Calu3 (cell line): ENCODE data around the gene IGFL4. TPM values are rescaled to one million over a fixed set of nuclear protein-coding genes. Genes with fewer than 3 reads are reported as not detected.

Experiments used
- BruUV-seq: library from RNA; stranded (reverse); fragments of 400-500 nt; replicated peaks from 2 replicates; lab custom pipeline; 2021; lab: Mats Ljungman, UMichigan
- CTCF ChIA-PET: fragments of 300-600 bp; sonication (Branson Sonifier 250); formaldehyde crosslinking; loops from one replicate; lab custom pipeline; 2022; ENCODE audit warnings: antibody characterized with exemption; lab: Charles Lee
- DNase-seq: peaks from one replicate; pipeline ENCODE4 v3.0.0; 2022
- H3K27ac Mint-ChIP-seq: one replicate; pipeline ENCODE4 v1.8.0; 2022; ENCODE audit warnings: mixed read lengths; ENCODE audit not compliant: unreplicated experiment
- H3K27me3 Mint-ChIP-seq: one replicate; pipeline ENCODE4 v1.8.0; 2022; ENCODE audit warnings: mixed read lengths; ENCODE audit not compliant: unreplicated experiment
- H3K36me3 Mint-ChIP-seq: one replicate; pipeline ENCODE4 v1.8.0; 2022; ENCODE audit warnings: mild to moderate bottlenecking, moderate library complexity, mixed read lengths; ENCODE audit not compliant: insufficient read depth, unreplicated experiment
- H3K4me1 Mint-ChIP-seq: one replicate; pipeline ENCODE4 v1.8.0; 2022; ENCODE audit warnings: mild to moderate bottlenecking, low read depth, mixed read lengths; ENCODE audit not compliant: unreplicated experiment
- H3K4me3 Mint-ChIP-seq: one replicate; pipeline ENCODE4 v1.8.0; 2022; ENCODE audit warnings: mild to moderate bottlenecking, low read depth, moderate library complexity, mixed read lengths; ENCODE audit not compliant: unreplicated experiment
- H3K9me3 Mint-ChIP-seq: one replicate; pipeline ENCODE4 v1.8.0; 2022; ENCODE audit warnings: low read depth, mixed read lengths; ENCODE audit not compliant: unreplicated experiment
- intact Hi-C: fragments of 100-400 bp; cut with micrococcal nuclease; formaldehyde crosslinking; loops from one replicate; pipeline ENCODE4 v1.10.0; 2022; ENCODE audit not compliant: unreplicated experiment
- total RNA-seq: library from RNA; stranded (reverse); gene quantifications from 2 replicates; pipeline ENCODE4 v1.2.3, GENCODE V29; 2022
- TF ChIP-seq, protein P1 (sequence below): fragments of 200-600 bp; IDR thresholded peaks from one replicate; pipeline ENCODE4 v1.8.0; 2022; ENCODE audit warnings: antibody characterized with exemption; ENCODE audit not compliant: unreplicated experiment

IGFL4 gene
- total RNA-seq, 1 experiment from 2014 or later: not detected

- no TSS peak for BruUV-seq
- TF ChIP-seq, protein P1, sequence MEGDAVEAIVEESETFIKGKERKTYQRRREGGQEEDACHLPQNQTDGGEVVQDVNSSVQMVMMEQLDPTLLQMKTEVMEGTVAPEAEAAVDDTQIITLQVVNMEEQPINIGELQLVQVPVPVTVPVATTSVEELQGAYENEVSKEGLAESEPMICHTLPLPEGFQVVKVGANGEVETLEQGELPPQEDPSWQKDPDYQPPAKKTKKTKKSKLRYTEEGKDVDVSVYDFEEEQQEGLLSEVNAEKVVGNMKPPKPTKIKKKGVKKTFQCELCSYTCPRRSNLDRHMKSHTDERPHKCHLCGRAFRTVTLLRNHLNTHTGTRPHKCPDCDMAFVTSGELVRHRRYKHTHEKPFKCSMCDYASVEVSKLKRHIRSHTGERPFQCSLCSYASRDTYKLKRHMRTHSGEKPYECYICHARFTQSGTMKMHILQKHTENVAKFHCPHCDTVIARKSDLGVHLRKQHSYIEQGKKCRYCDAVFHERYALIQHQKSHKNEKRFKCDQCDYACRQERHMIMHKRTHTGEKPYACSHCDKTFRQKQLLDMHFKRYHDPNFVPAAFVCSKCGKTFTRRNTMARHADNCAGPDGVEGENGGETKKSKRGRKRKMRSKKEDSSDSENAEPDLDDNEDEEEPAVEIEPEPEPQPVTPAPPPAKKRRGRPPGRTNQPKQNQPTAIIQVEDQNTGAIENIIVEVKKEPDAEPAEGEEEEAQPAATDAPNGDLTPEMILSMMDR: no peak
- no peaks in the 10 kb centered on the region for H3K9me3 Mint-ChIP-seq
- peaks cover 100% of the 10 kb centered on the region for H3K27me3 Mint-ChIP-seq
- H3K4me1 Mint-ChIP-seq: peaks cover 15% of the 10 kb centered on the region
- no peak overlapping the region for H3K4me3 Mint-ChIP-seq
- DNase-seq: peak; percentile 43
- CTCF ChIA-PET: interaction anchor here (0.5 to 1.0 kb wide), 7 partner anchors 8 to 562 kb away, joined by 3 to 5 read pairs (median 4); no protein-coding TSS in a partner anchor
- H3K36me3 Mint-ChIP-seq: no peaks in the 10 kb centered on the region
- intact Hi-C loops: no loop called here
- H3K27ac Mint-ChIP-seq: no peak overlapping the region
These were observed 27.8 kb upstream of the IGFL4 start for GRCh38 chr19:46068345-46069258.

GRCh38 chr19:46067691-46068090 is 26.9 kb upstream of the IGFL4 start:
- no peak overlapping the region for H3K27ac Mint-ChIP-seq

GRCh38 chr19:46066471-46066870 is 25.7 kb upstream of the IGFL4 start:
- intact Hi-C loops: no loop called here
- H3K4me3 Mint-ChIP-seq: no peak overlapping the region
- H3K27me3 Mint-ChIP-seq: peaks cover 100% of the 10 kb centered on the region
- no peak overlapping the region for H3K27ac Mint-ChIP-seq
- TF ChIP-seq, protein P1: no peak
- no peak for DNase-seq
- CTCF ChIA-PET: interaction anchor here (0.6 to 1.7 kb wide), 2 partner anchors 14 to 38 kb away, joined by 3 to 4 read pairs; no protein-coding TSS in a partner anchor
- no peaks in the 10 kb centered on the region for H3K9me3 Mint-ChIP-seq
- no peaks in the 10 kb centered on the region for H3K36me3 Mint-ChIP-seq
- H3K4me1 Mint-ChIP-seq: peaks cover 15% of the 10 kb centered on the region
- BruUV-seq: no TSS peak

More at GRCh38 chr19:46067691-46068090, 26.9 kb upstream of the IGFL4 start:
- CTCF ChIA-PET: interaction anchor here (1.7 kb wide), 1 partner anchor 39 kb away, joined by 4 read pairs; no protein-coding TSS in a partner anchor
- Mint-ChIP-seq H3K27me3 (peaks cover 100% of the 10 kb centered on the region), H3K9me3 (no peaks in the 10 kb centered on the region), H3K36me3 (no peaks in the 10 kb centered on the region), H3K4me1 (peaks cover 15% of the 10 kb centered on the region), H3K4me3 (no peak overlapping the region)
- TF ChIP-seq, protein P1: no peak
- DNase-seq: no peak
- no TSS peak for BruUV-seq
- intact Hi-C loops: no loop called here

DNA sequence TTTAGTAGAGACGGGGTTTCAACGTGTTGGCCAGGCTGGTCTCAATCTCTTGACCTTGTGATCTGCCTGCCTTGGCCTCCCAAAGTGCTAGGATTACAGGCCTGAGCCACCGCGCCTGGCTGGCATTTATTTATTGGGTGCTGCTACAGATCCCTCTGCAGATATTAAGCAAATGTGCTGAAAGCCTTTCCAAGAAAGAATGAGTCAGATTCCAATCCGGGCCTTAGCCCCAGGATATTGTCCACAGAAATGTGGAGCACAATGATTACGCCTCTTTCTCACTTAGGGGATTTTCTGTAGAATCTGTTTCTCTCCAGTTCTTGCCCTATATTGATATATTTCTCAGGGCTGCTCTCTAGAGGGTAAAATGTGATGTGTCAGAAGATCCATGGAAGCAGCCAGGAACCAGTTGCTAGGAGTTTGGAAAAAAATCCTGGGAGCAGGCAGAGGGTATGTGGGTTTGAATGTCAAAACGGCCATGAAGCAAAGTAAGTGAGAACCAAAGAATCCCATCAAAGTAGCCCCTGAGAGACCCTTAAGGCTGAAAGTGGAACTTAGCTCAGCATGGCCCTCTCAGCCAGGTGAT is 24.8 kb upstream of the IGFL4 start:
- Mint-ChIP-seq H3K27ac (no peak overlapping the region), H3K9me3 (no peaks in the 10 kb centered on the region), H3K4me3 (no peak overlapping the region), H3K36me3 (no peaks in the 10 kb centered on the region), H3K4me1 (peaks cover 15% of the 10 kb centered on the region), H3K27me3 (peaks cover 100% of the 10 kb centered on the region)
- BruUV-seq: no TSS peak
- CTCF ChIA-PET: interaction anchor here (1.7 kb wide), 1 partner anchor 37 kb away, joined by 4 read pairs; no protein-coding TSS in a partner anchor
- no peak for DNase-seq
- intact Hi-C loops: no loop called here
- TF ChIP-seq, protein P1: no peak
